ENCODE results near the gene CYFIP1.

The CYFIP1 gene

DNA sequence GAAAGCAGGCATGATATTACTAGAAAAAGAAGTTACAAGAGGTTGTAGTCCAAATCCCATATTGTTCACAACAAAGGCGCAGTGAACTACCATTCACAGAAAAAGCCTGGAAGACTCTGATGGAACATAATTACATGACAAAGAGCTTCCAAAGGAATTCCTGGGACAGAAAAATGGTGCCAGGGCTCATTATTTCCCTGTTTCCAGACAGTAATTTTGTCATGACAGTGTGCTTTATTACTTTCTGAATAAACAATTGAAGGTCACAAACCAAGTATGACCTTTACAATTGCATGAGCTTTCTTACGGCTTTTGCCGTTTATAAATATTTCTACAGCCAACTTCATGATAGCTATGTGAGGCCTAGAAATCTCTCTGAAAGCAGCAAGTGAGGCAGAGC lies 61.0 kb downstream of the CYFIP1 start (continued):
- no peak for TF ChIP-seq PBX3 (CRISPR knock-in tag; IDR thresholded peaks at IDR 0.05)
- no peak for TF ChIP-seq ZNF155 (tag by site-specific recombination; IDR thresholded peaks at IDR 0.05)
- no peak for TF ChIP-seq ZBTB7A (tag by site-specific recombination; IDR thresholded peaks at IDR 0.05; ENCODE audit: low read depth)
- TF ChIP-seq, protein P1, sequence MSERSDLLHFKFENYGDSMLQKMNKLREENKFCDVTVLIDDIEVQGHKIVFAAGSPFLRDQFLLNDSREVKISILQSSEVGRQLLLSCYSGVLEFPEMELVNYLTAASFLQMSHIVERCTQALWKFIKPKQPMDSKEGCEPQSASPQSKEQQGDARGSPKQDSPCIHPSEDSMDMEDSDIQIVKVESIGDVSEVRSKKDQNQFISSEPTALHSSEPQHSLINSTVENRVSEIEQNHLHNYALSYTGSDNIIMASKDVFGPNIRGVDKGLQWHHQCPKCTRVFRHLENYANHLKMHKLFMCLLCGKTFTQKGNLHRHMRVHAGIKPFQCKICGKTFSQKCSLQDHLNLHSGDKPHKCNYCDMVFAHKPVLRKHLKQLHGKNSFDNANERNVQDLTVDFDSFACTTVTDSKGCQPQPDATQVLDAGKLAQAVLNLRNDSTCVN (tag by site-specific recombination; optimal IDR thresholded peaks at IDR 0.05), result no peak
- no peak for TF ChIP-seq REPIN1 (tag by site-specific recombination; IDR thresholded peaks at IDR 0.05; ENCODE audit: low read depth)

DNA sequence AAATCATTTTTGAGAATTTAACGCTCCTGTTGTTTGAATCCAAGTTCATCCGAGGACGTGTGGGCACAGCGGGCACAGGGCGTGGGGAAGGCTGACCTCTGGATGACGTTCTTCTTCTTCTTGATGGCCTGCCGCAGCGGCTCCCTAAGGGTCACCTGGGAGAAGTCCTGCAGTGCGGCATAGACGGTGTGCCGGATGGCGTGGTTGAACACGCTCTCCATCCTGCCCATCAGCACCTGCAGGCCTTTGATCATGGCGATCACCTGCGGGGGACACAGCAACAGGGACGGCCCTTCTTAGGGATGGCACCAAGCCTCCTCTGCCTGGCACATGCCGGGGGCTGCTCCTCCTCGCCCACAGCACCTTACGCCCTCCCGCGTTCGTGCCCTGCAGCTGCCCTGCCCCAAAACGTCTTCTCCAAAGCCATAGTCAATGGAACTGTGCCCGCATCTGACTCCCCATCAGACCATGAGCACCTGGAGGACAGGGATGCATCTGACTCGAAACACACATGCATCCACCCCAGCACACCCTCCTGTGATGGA lies 61.5 kb downstream of the CYFIP1 start:
- POLR2A ChIA-PET, result no interaction called here
- CTCF ChIA-PET, result no interaction called here
- Histone ChIP-seq H3K27ac (ENCODE audit: extremely low read depth, low read depth, low read length) (no peak overlapping the region), H3K9me3 (ENCODE audit: control insufficient read depth, insufficient read depth, low read depth, low read length) (no peaks in the 10 kb centered on the region), H3K4me3 (ENCODE audit: low read depth, low read length) (no peak overlapping the region), H3K36me3 (ENCODE audit: control insufficient read depth in 2 of 2, insufficient read depth in 1 of 2, low read length in 2 of 2) (peaks cover 0 to 26% of the 10 kb centered on the region in 2 experiments; a peak in 2 of 3 replicates), H3K4me1 (ENCODE audit: control insufficient read depth, insufficient read depth, low read length) (no peaks in the 10 kb centered on the region)
- TF ChIP-seq, protein P2, sequence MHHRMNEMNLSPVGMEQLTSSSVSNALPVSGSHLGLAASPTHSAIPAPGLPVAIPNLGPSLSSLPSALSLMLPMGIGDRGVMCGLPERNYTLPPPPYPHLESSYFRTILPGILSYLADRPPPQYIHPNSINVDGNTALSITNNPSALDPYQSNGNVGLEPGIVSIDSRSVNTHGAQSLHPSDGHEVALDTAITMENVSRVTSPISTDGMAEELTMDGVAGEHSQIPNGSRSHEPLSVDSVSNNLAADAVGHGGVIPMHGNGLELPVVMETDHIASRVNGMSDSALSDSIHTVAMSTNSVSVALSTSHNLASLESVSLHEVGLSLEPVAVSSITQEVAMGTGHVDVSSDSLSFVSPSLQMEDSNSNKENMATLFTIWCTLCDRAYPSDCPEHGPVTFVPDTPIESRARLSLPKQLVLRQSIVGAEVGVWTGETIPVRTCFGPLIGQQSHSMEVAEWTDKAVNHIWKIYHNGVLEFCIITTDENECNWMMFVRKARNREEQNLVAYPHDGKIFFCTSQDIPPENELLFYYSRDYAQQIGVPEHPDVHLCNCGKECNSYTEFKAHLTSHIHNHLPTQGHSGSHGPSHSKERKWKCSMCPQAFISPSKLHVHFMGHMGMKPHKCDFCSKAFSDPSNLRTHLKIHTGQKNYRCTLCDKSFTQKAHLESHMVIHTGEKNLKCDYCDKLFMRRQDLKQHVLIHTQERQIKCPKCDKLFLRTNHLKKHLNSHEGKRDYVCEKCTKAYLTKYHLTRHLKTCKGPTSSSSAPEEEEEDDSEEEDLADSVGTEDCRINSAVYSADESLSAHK (tag by site-specific recombination; IDR thresholded peaks at IDR 0.05), result no peak
- TF ChIP-seq, protein P3, sequence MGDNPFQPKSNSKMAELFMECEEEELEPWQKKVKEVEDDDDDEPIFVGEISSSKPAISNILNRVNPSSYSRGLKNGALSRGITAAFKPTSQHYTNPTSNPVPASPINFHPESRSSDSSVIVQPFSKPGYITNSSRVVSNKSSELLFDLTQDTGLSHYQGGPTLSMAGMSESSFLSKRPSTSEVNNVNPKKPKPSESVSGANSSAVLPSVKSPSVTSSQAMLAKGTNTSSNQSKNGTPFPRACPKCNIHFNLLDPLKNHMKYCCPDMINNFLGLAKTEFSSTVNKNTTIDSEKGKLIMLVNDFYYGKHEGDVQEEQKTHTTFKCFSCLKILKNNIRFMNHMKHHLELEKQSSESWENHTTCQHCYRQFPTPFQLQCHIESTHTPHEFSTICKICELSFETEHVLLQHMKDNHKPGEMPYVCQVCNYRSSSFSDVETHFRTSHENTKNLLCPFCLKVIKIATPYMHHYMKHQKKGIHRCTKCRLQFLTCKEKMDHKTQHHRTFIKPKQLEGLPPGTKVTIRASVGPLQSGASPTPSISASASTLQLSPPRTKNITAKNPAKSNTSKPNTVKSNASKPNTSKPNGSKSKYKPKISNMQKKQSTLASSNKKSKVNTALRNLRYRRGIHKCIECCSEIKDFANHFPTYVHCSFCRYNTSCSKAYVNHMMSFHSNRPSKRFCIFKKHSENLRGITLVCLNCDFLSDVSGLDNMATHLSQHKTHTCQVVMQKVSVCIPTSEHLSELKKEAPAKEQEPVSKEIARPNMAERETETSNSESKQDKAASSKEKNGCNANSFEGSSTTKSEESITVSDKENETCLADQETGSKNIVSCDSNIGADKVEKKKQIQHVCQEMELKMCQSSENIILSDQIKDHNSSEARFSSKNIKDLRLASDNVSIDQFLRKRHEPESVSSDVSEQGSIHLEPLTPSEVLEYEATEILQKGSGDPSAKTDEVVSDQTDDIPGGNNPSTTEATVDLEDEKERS (tag by site-specific recombination; IDR thresholded peaks at IDR 0.05), result no peak
- TF ChIP-seq ZNF677 (tag by site-specific recombination; IDR thresholded peaks at IDR 0.05), result no peak
- no peak for TF ChIP-seq ZFP41 (tag by site-specific recombination; IDR thresholded peaks at IDR 0.05; ENCODE audit: borderline replicate concordance)
- TF ChIP-seq GLI2 (tag by site-specific recombination; IDR thresholded peaks at IDR 0.05; ENCODE audit: borderline replicate concordance, low read depth), result no peak
- TF ChIP-seq ZNF768 (tag by site-specific recombination; IDR thresholded peaks at IDR 0.05), result no peak
- no peak for TF ChIP-seq ZNF501 (tag by site-specific recombination; IDR thresholded peaks at IDR 0.05)
- TF ChIP-seq ZNF837 (tag by site-specific recombination; IDR thresholded peaks at IDR 0.05), result no peak
- TF ChIP-seq SCRT2 (tag by site-specific recombination; IDR thresholded peaks at IDR 0.05), result no peak
- no peak for TF ChIP-seq ZNF626 (tag by site-specific recombination; IDR thresholded peaks at IDR 0.05)
- no peak for TF ChIP-seq ZNF514 (tag by site-specific recombination; IDR thresholded peaks at IDR 0.05)
- no peak for TF ChIP-seq ZNF549 (tag by site-specific recombination; IDR thresholded peaks at IDR 0.05)

All from HEK293 (cell line).